Chondrocyte (in vitro differentiated cells): ENCODE data around the gene MSRB3. TPM values are rescaled to one million over a fixed set of nuclear protein-coding genes. Genes with fewer than 3 reads are reported as not detected.

Source experiments
- DNase-seq: peaks from one replicate; pipeline ENCODE4 v3.0.0; 2021; ENCODE audit warnings: mixed read lengths, low spot score
- H3K27ac Mint-ChIP-seq: one replicate; pipeline ENCODE4 v1.8.0; 2021; ENCODE audit warnings: mild to moderate bottlenecking, moderate library complexity, mixed read lengths; ENCODE audit not compliant: unreplicated experiment
- H3K27me3 Mint-ChIP-seq: 2 replicates; pipeline ENCODE4 v1.8.0; 2021; ENCODE audit warnings: low read depth, mixed read lengths
- H3K36me3 Mint-ChIP-seq: 2 replicates; pipeline ENCODE4 v1.8.0; 2021; ENCODE audit warnings: low read depth, mixed read lengths
- H3K4me1 Mint-ChIP-seq: 2 replicates; pipeline ENCODE4 v1.8.0; 2021; ENCODE audit warnings: low read depth, mild to moderate bottlenecking, mixed read lengths
- H3K4me3 Mint-ChIP-seq: one replicate; pipeline ENCODE4 v1.8.0; 2021; ENCODE audit warnings: mild to moderate bottlenecking, moderate library complexity, mixed read lengths; ENCODE audit not compliant: unreplicated experiment
- H3K9me3 Mint-ChIP-seq: 2 replicates; pipeline ENCODE4 v1.8.0; 2021; ENCODE audit warnings: low read depth, mixed read lengths
- CTCF ChIP-seq: fragments of 200-600 bp; sonication (generic); IDR thresholded peaks from 2 replicates; pipeline ENCODE4 v1.5.0; 2021; ENCODE audit warnings: antibody characterized with exemption, mild to moderate bottlenecking, moderate library complexity
- total RNA-seq: library from RNA; stranded (reverse); gene quantifications from 3 replicates; pipeline ENCODE4 v1.2.1, GENCODE V29; 2021

The MSRB3 gene
- total RNA-seq, 1 donor from 2014 or later = 160 TPM

GRCh38 chr12:65387396-65387795 is 108.9 kb downstream of the MSRB3 start:
- no peak overlapping the region for H3K27ac Mint-ChIP-seq
- no peak for TF ChIP-seq CTCF
- H3K4me3 Mint-ChIP-seq = no peak overlapping the region
- H3K4me1 Mint-ChIP-seq = peaks cover 11% of the 10 kb centered on the region
- peaks cover 5% of the 10 kb centered on the region for H3K36me3 Mint-ChIP-seq
- no peaks in the 10 kb centered on the region for H3K9me3 Mint-ChIP-seq
- no peak for DNase-seq
- no peaks in the 10 kb centered on the region for H3K27me3 Mint-ChIP-seq

- Mint-ChIP-seq H3K36me3 (peaks cover 10% of the 10 kb centered on the region), H3K27me3 (no peaks in the 10 kb centered on the region), H3K4me3 (no peak overlapping the region), H3K27ac (no peak overlapping the region), H3K9me3 (peaks cover 3% of the 10 kb centered on the region), H3K4me1 (peaks cover 11% of the 10 kb centered on the region)
- DNase-seq = no peak
- no peak for TF ChIP-seq CTCF
Observed at GRCh38 chr12:65389436-65389835, 111.0 kb downstream of the MSRB3 start.

GRCh38 chr12:65391711-65392110 is 113.2 kb downstream of the MSRB3 start:
- no peak overlapping the region for H3K4me3 Mint-ChIP-seq
- H3K27me3 Mint-ChIP-seq = no peaks in the 10 kb centered on the region
- no peak for TF ChIP-seq CTCF
- DNase-seq = no peak
- H3K9me3 Mint-ChIP-seq = peaks cover 15% of the 10 kb centered on the region
- no peak overlapping the region for H3K27ac Mint-ChIP-seq
- H3K4me1 Mint-ChIP-seq = peaks cover 7% of the 10 kb centered on the region
- peaks cover 21% of the 10 kb centered on the region for H3K36me3 Mint-ChIP-seq

- no peaks in the 10 kb centered on the region for H3K4me1 Mint-ChIP-seq
- DNase-seq = no peak
- TF ChIP-seq CTCF = no peak
- H3K9me3 Mint-ChIP-seq = peaks cover 22% of the 10 kb centered on the region
- H3K4me3 Mint-ChIP-seq = no peak overlapping the region
- peaks cover 26% of the 10 kb centered on the region for H3K36me3 Mint-ChIP-seq
- H3K27ac Mint-ChIP-seq = no peak overlapping the region
- no peaks in the 10 kb centered on the region for H3K27me3 Mint-ChIP-seq
Observed at GRCh38 chr12:65392491-65392890, 114.0 kb downstream of the MSRB3 start.

- H3K4me3 Mint-ChIP-seq = no peak overlapping the region
- no peak for TF ChIP-seq CTCF
- H3K36me3 Mint-ChIP-seq = peaks cover 41% of the 10 kb centered on the region
- peaks cover 2% of the 10 kb centered on the region for H3K4me1 Mint-ChIP-seq
- H3K9me3 Mint-ChIP-seq = peaks cover 38% of the 10 kb centered on the region
- DNase-seq = no peak
- no peak overlapping the region for H3K27ac Mint-ChIP-seq
- no peaks in the 10 kb centered on the region for H3K27me3 Mint-ChIP-seq
Observed at GRCh38 chr12:65403188-65403587, 124.7 kb downstream of the MSRB3 start.
